Heart right ventricle (tissue), 16 donors: ENCODE measurements around the gene DFFA. TPM values are rescaled to one million over a fixed set of nuclear protein-coding genes. Genes with fewer than 3 reads are reported as not detected.
A peak's percentile ranks its signal among the peaks of the same experiment; 100 is the strongest.

Experiments used
- ATAC-seq, 8 donors: fragments of 200-7000 bp; cut with Tn5 transposase; one replicate each; pipeline ENCODE4 v1.9.1; 2020; ENCODE audit warnings: mild to moderate bottlenecking in 8 of 8, moderate library complexity in 8 of 8, moderate number of reproducible peaks in 1 of 8
- DNase-seq, 2 donors: peaks; one replicate each; pipeline ENCODE4 v3.0.0-alpha.2; 2020
- H3K27ac ChIP-seq, 10 donors: fragments of 200-600 bp; sonication (generic) in 2 of 10; one replicate each; pipeline versions ENCODE4 v1.5.0 to v1.8.0; 2020 to 2022; ENCODE audit warnings: mild to moderate bottlenecking in 3 of 10
- H3K27me3 ChIP-seq, 7 donors: fragments of 200-600 bp; one replicate each; pipeline ENCODE4 v1.8.0; 2021 to 2022; ENCODE audit warnings: mild to moderate bottlenecking in 2 of 7
- H3K36me3 ChIP-seq, 9 donors: fragments of 200-600 bp; sonication (generic) in 1 of 9; one replicate each; pipeline versions ENCODE4 v1.5.0 to v1.8.0; 2020 to 2022; ENCODE audit warnings: mild to moderate bottlenecking in 2 of 9
- H3K4me1 ChIP-seq, 9 donors: fragments of 200-600 bp; sonication (generic) in 1 of 9; one replicate each; pipeline versions ENCODE4 v1.5.0 to v1.8.0; 2020 to 2022; ENCODE audit warnings: mild to moderate bottlenecking in 4 of 9
- H3K4me3 ChIP-seq, 10 donors: fragments of 200-600 bp; sonication (generic) in 2 of 10; one replicate each; pipeline versions ENCODE4 v1.5.0 to v1.8.0; 2020 to 2022; ENCODE audit warnings: mild to moderate bottlenecking in 7 of 10, moderate library complexity in 2 of 10
- H3K9me3 ChIP-seq, 11 donors: fragments of 200-600 bp in 10 of 11; sonication (generic) in 2 of 11; one replicate each; pipeline versions ENCODE4 v1.5.0 to v1.8.0; 2013 to 2022; ENCODE audit warnings: mild to moderate bottlenecking in 2 of 11, control low read depth in 1 of 11, moderate library complexity in 1 of 11
- WGBS, 2 donors: extraction: QIAGEN DNeasy Blood & Tissue Kit; methylation state at CpG; one replicate each; pipeline ENCODE4 v1.1.7; 2013; ENCODE audit warnings: inconsistent platforms in 1 of 2; 5-methylcytosine and 5-hydroxymethylcytosine counted together
- intact Hi-C, 10 donors: fragments of 100-400 bp; cut with DNase I; formaldehyde crosslinking; loops; one replicate each; pipeline versions ENCODE4 v1.11.1 to v1.14.2; 2022
- polyA plus RNA-seq, 2 donors: library from polyadenylated mRNA; stranded (reverse); fragments of 200-250 nt; gene quantifications; one replicate each; pipeline ENCODE4 v1.2.3, GENCODE V29; 2013
- total RNA-seq, 10 donors: library from RNA; stranded (reverse); fragmentation: NEBNext Ultra II Directional in 3 of 10; extraction: Animal tissue kit (Norgen Biotek cat#: 25700) in 3 of 10; gene quantifications; one replicate each; pipeline versions ENCODE4 v1.2.1 to v1.2.4, GENCODE V29; 2021 to 2023
- TF ChIP-seq, protein P1 (sequence below), 9 donors: fragments of 200-600 bp; sonication (generic) in 2 of 9; IDR thresholded peaks; one replicate each; pipeline versions ENCODE4 v1.5.0 to v1.8.0; 2021 to 2022; ENCODE audit warnings: antibody characterized with exemption in 9 of 9, mild to moderate bottlenecking in 5 of 9, moderate library complexity in 1 of 9
- donor health status: Arrhythmogenic right ventricular cardiomyopathy.
- donor health status: ischemic (EF 13 %, LVEDD 7.1; RV severe dilation, severe dysfunction).
- donor health status: healthy with polysubstance abuse.
- donor health status: DM: no; HTN: yes; CAD: no.
- donor health status: DM: no; HTN: no; CAD: no.
- donor health status: ischemic (EF 25% LVEDD 6.9; RV normal size, moderate dysfunction).
- donor health status: ischemic (EF 25% LVEDD 5.7; RV mildly dilated, moderate dysfunction).
- donor health status: healthy.
- donor health status: DM: yes; HTN: yes; CAD: no.
- donor health status: Ischemic cardiomyopathy.
- donor health status: ischemic (EF 35%, LVEDD 5.7; RV mildly dilated, moderate dysfunction).
- donor health status: nonischemic (EF 11% LVEDD 7.7; RV severe dilation, severe dysfunction).
- donor health status: DM: yes; HTN: yes; CAD: no.
- donor health status: PGD.
- donor health status: ischemic (EF 29% LVEDD 5.4; RV normal size, mild dysfunction).
- donor health status: nonischemic (EF 23%, LVEDD 6.1; RV moderate dilation, normal function).

DFFA gene
- total and polyA plus RNA-seq, 12 donors, result 9.1 to 26.7 (median 23.0) TPM

DNA sequence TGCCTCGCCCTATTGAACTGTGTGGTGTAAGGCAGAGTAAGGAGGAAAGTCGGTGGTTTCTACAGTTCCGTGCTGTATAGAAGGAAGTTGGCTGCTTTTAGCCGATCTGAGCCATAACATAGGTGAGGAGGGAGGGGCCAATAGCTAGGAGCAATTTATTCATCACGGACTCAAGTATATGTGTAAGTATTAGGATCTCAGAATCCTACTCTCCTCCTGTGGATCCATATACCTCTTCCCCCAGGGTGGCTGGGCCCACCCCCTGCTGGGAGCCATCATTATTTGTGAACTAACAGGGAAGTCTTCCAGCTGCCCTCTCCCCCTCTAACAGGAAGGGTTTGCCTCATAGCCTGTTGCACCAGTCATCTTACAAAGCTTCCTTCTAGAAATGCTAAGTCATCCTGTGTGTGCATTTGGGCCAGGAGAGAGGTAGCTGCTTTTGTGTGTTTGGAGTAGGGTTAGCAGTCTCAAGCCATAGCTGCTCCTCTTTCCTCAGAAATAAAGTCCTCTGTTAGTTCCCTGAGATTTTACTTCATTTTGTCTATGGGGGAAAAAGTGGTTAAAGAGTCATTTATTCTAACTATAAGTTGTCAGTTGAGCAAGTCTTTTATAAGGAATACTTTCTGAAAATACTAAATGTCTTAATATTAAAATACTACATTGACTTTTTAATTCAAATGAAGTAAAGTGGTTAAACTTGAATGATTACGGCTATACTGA, 57.0 kb downstream of the DFFA start:
- H3K4me3 ChIP-seq, result peak overlapping the region in 1 of 10 donors; percentile 16
- intact Hi-C loops, result loop anchor here in 1 of 10 donors (5.0 kb wide), 1 partner anchor 33 kb away; no protein-coding TSS in a partner anchor

DNA sequence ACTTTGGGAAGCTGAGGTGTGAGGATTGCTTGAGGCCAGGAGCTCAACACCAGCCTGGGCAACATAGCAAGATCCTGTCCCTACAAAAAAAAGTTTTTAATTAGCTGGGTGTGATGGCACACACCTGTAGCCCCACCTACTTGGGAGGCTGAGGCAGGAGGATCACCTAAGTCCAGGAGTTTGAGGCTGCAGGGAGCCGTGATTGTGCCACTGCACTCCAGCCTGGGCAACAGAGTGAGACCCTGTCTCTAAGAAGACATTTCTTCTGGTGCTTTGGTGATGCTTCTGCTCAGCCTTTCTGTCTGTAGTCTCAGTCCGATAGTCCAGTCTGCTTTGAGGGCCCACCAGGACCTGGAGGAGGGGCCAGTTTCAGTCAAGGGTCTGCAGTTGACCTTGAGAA, 65.1 kb downstream of the DFFA start:
- WGBS, 2 donors, result 98 to 99% methylated on average over 2 of the region's 2 CpGs
- Histone ChIP-seq H3K36me3 (peaks cover 5 to 100% (median 76%) of the 10 kb centered on the region in 9 donors), H3K4me3 (no peak overlapping the region), H3K27ac (no peak overlapping the region), H3K9me3 (no peaks in the 10 kb centered on the region), H3K4me1 (peaks cover 0 to 21% (median 0%) of the 10 kb centered on the region in 9 donors), H3K27me3 (no peaks in the 10 kb centered on the region)
- TF ChIP-seq, protein P1, sequence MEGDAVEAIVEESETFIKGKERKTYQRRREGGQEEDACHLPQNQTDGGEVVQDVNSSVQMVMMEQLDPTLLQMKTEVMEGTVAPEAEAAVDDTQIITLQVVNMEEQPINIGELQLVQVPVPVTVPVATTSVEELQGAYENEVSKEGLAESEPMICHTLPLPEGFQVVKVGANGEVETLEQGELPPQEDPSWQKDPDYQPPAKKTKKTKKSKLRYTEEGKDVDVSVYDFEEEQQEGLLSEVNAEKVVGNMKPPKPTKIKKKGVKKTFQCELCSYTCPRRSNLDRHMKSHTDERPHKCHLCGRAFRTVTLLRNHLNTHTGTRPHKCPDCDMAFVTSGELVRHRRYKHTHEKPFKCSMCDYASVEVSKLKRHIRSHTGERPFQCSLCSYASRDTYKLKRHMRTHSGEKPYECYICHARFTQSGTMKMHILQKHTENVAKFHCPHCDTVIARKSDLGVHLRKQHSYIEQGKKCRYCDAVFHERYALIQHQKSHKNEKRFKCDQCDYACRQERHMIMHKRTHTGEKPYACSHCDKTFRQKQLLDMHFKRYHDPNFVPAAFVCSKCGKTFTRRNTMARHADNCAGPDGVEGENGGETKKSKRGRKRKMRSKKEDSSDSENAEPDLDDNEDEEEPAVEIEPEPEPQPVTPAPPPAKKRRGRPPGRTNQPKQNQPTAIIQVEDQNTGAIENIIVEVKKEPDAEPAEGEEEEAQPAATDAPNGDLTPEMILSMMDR (IDR thresholded peaks at IDR 0.05), result no peak
- DNase-seq (no peak), ATAC-seq (no peak)
- intact Hi-C loops, result no loop called here

More for the DNA sequence above, 57.0 kb downstream of the DFFA start:
- peaks cover 0 to 30% (median 0%) of the 10 kb centered on the region in 9 donors for H3K4me1 ChIP-seq
- H3K36me3 ChIP-seq, result peaks cover 6 to 100% (median 71%) of the 10 kb centered on the region in 9 donors
- TF ChIP-seq, protein P1 (IDR thresholded peaks at IDR 0.05), result no peak
- 87 to 88% methylated on average over 6 of the region's 6 CpGs for WGBS, 2 donors
- H3K9me3 ChIP-seq, result no peaks in the 10 kb centered on the region
- H3K27me3 ChIP-seq, result no peaks in the 10 kb centered on the region
- H3K27ac ChIP-seq, result peak overlapping the region in 4 of 10 donors; percentile 6 to 85 (median 20)
- no peak for DNase-seq
- ATAC-seq, result peak; percentile 38 to 87 (median 62)

Other genes with a start within 250 kb of the DFFA start
- gene PGD, start 73.5 kb downstream of the DFFA start, total RNA-seq, result 10 to 100 TPM; 28.3 to 60.9 (median 32.9) TPM
- gene PGD, start 73.5 kb downstream of the DFFA start, polyA plus RNA-seq, result 10 to 100 TPM; 14.3 to 28.0 TPM
- 10 to 100 TPM in 4 of 10 donors, 1 to 10 TPM in 6; 4.9 to 10.7 (median 9.4) TPM for gene CENPS, start 42.1 kb downstream of the DFFA start, total RNA-seq
- 1 to 10 TPM; 7.2 to 9.4 TPM for gene CENPS, start 42.1 kb downstream of the DFFA start, polyA plus RNA-seq
- under 1 TPM in 3 of 10 donors, not detected in 7; 0.25 to 0.52 (median 0.36) TPM for gene CORT, start 22.5 kb downstream of the DFFA start, total RNA-seq
- under 1 TPM; 0.13 to 0.66 TPM for gene CORT, start 22.5 kb downstream of the DFFA start, polyA plus RNA-seq
- 10 to 100 TPM; 17.8 to 31.9 (median 21.1) TPM for gene PEX14, start 2.4 kb upstream of the DFFA start, total RNA-seq
- 10 to 100 TPM; 17.1 to 23.5 TPM for gene PEX14, start 2.4 kb upstream of the DFFA start, polyA plus RNA-seq